Measurements from ENCODE around the gene KIF26A. TPM values are rescaled to one million over a fixed set of nuclear protein-coding genes. Genes with fewer than 3 reads are reported as not detected.
"Not testable (repeated sequence)": the region's sequence is repeated elsewhere in the genome, so short reads cannot be mapped to it uniquely, and the experiment has no call there.

KIF26A gene
- total RNA-seq, 1 experiment from 2014 or later = not detected

GRCh38 chr14:104192146-104192882, 53.9 kb downstream of the KIF26A start:
- DNase-seq (ENCODE audit: low read depth) = no peak

- DNase-seq (ENCODE audit: low read depth) = no peak
Measured at GRCh38 chr14:104192883-104193245, 54.5 kb downstream of the KIF26A start.

GRCh38 chr14:104194016-104194415, 55.6 kb downstream of the KIF26A start:
- no peak for DNase-seq (ENCODE audit: low read depth)

GRCh38 chr14:104194716-104195115, 56.3 kb downstream of the KIF26A start:
- DNase-seq (ENCODE audit: low read depth) = no peak

- no peak for DNase-seq (ENCODE audit: low read depth)
Measured at GRCh38 chr14:104195361-104195760, 57.0 kb downstream of the KIF26A start.

GRCh38 chr14:104195878-104196277, 57.5 kb downstream of the KIF26A start:
- DNase-seq (ENCODE audit: low read depth) = no peak

GRCh38 chr14:104196461-104197140, 58.2 kb downstream of the KIF26A start:
- no peak for DNase-seq (ENCODE audit: low read depth)

- no peak for DNase-seq (ENCODE audit: low read depth)
Measured at GRCh38 chr14:104197449-104198247, 59.3 kb downstream of the KIF26A start.

GRCh38 chr14:104199266-104199895, 61.0 kb downstream of the KIF26A start:
- no peak for DNase-seq (ENCODE audit: low read depth)

GRCh38 chr14:104200106-104200505, 61.7 kb downstream of the KIF26A start:
- DNase-seq (ENCODE audit: low read depth) = no peak

- no peak for DNase-seq (ENCODE audit: low read depth)
Measured at GRCh38 chr14:104200591-104200990, 62.2 kb downstream of the KIF26A start.

GRCh38 chr14:104201063-104201462, 62.7 kb downstream of the KIF26A start:
- no peak for DNase-seq (ENCODE audit: low read depth)

- no peak for DNase-seq (ENCODE audit: low read depth)
Measured at GRCh38 chr14:104201496-104201895, 63.1 kb downstream of the KIF26A start.

- no peak for DNase-seq (ENCODE audit: low read depth)
Measured at GRCh38 chr14:104202259-104203070, 64.1 kb downstream of the KIF26A start.

GRCh38 chr14:104203071-104203425, 64.7 kb downstream of the KIF26A start:
- no peak for DNase-seq (ENCODE audit: low read depth)

- no peak for DNase-seq (ENCODE audit: low read depth)
Measured at GRCh38 chr14:104204660-104205149, 66.3 kb downstream of the KIF26A start.

GRCh38 chr14:104205781-104206180, 67.4 kb downstream of the KIF26A start:
- DNase-seq (ENCODE audit: low read depth) = no peak

GRCh38 chr14:104206281-104206904, 68.0 kb downstream of the KIF26A start:
- no peak for DNase-seq (ENCODE audit: low read depth)

- no peak for DNase-seq (ENCODE audit: low read depth)
Measured at GRCh38 chr14:104207142-104208014, 69.0 kb downstream of the KIF26A start.

GRCh38 chr14:104208015-104208295, 69.6 kb downstream of the KIF26A start:
- DNase-seq (ENCODE audit: low read depth) = not testable (repeated sequence)

Measured in M059J (cell line).